Esophagus (tissue), 2 donors: ENCODE data around the gene SPAM1. TPM values are rescaled to one million over a fixed set of nuclear protein-coding genes. Genes with fewer than 3 reads are reported as not detected.

Experiments
- H3K27ac ChIP-seq, 2 donors: one replicate each; pipeline ENCODE4 v1.5.1; 2013; ENCODE audit warnings: low read depth in 2 of 2, mild to moderate bottlenecking in 2 of 2, inconsistent platforms in 1 of 2, low read length in 1 of 2, moderate library complexity in 1 of 2
- H3K27me3 ChIP-seq, 2 donors: one replicate each; pipeline ENCODE4 v1.6.1; 2013; ENCODE audit warnings: low read length in 2 of 2, control low read depth in 1 of 2, mild to moderate bottlenecking in 1 of 2; ENCODE audit not compliant: insufficient read depth in 2 of 2, control insufficient read depth in 1 of 2
- H3K36me3 ChIP-seq, 2 donors: one replicate each; pipeline ENCODE4 v1.6.1; 2013; ENCODE audit warnings: low read length in 1 of 2; ENCODE audit not compliant: control insufficient read depth in 2 of 2, insufficient read depth in 2 of 2
- H3K4me1 ChIP-seq, 2 donors: one replicate each; pipeline ENCODE4 v1.6.1; 2013; ENCODE audit warnings: low read length in 1 of 2; ENCODE audit not compliant: control insufficient read depth in 2 of 2, insufficient read depth in 2 of 2
- H3K4me3 ChIP-seq, 2 donors: one replicate each; pipeline ENCODE4 v1.5.1; 2013; ENCODE audit warnings: low read length in 2 of 2, mild to moderate bottlenecking in 2 of 2, low read depth in 1 of 2, moderate library complexity in 1 of 2
- H3K9me3 ChIP-seq, 2 donors: one replicate each; pipeline ENCODE4 v1.6.1; 2013; ENCODE audit warnings: mild to moderate bottlenecking in 2 of 2, low read depth in 1 of 2, low read length in 1 of 2, moderate library complexity in 1 of 2; ENCODE audit not compliant: control insufficient read depth in 2 of 2, insufficient read depth in 1 of 2
- WGBS, 2 donors: extraction: QIAGEN DNeasy Blood & Tissue Kit; methylation state at CpG; one replicate each; pipeline ENCODE4 v1.1.7; 2013; 5-methylcytosine and 5-hydroxymethylcytosine counted together
- polyA plus RNA-seq, 2 donors: library from polyadenylated mRNA; stranded (reverse); fragments of 200-250 nt; gene quantifications; one replicate each; pipeline ENCODE4 v1.2.3, GENCODE V29; 2013
- donor health status: healthy with polysubstance abuse.
- donor health status: Bipolar disorder and iron deficiency.

The SPAM1 gene
- polyA plus RNA-seq, 2 donors = not detected

DNA sequence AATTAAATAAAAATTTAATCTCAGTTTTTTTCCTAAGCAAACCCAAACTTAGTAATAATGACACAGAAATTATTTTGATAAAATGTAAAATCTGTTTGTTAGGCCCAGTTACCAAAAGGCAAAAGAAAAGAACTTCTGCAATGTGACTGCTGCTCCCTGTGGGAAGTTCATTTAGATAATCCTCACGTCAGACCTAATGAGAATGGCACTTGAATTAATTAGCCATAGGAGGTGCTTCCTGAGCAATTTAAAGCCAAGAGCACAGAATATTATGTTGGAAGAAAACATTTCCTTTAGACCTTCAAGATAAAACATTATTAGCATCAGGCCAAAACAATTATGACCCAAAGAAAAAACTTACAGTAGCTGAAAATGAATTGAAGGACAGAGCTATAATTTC is 19.4 kb downstream of the SPAM1 start:
- 35% methylated on average over 1 of the region's 1 CpG for WGBS, 2 donors
- no peak overlapping the region for H3K4me3 ChIP-seq
- H3K36me3 ChIP-seq = no peaks in the 10 kb centered on the region
- H3K27me3 ChIP-seq = no peaks in the 10 kb centered on the region
- no peaks in the 10 kb centered on the region for H3K9me3 ChIP-seq
- H3K4me1 ChIP-seq = no peaks in the 10 kb centered on the region
- H3K27ac ChIP-seq = no peak overlapping the region

GRCh38 chr7:123945938-123946337 is 20.9 kb downstream of the SPAM1 start:
- no peaks in the 10 kb centered on the region for H3K9me3 ChIP-seq
- H3K4me3 ChIP-seq = no peak overlapping the region
- no peaks in the 10 kb centered on the region for H3K4me1 ChIP-seq
- no peaks in the 10 kb centered on the region for H3K36me3 ChIP-seq
- H3K27ac ChIP-seq = no peak overlapping the region
- WGBS, 2 donors = 32 to 46% methylated on average over 1 of the region's 1 CpG
- H3K27me3 ChIP-seq = no peaks in the 10 kb centered on the region

- H3K27ac ChIP-seq = no peak overlapping the region
- no peaks in the 10 kb centered on the region for H3K4me1 ChIP-seq
- H3K9me3 ChIP-seq = no peaks in the 10 kb centered on the region
- no peaks in the 10 kb centered on the region for H3K36me3 ChIP-seq
- no peak overlapping the region for H3K4me3 ChIP-seq
- 76 to 80% methylated on average over 4 of the region's 4 CpGs for WGBS, 2 donors
- no peaks in the 10 kb centered on the region for H3K27me3 ChIP-seq
Measured at GRCh38 chr7:123948136-123948535, 23.1 kb downstream of the SPAM1 start.

DNA sequence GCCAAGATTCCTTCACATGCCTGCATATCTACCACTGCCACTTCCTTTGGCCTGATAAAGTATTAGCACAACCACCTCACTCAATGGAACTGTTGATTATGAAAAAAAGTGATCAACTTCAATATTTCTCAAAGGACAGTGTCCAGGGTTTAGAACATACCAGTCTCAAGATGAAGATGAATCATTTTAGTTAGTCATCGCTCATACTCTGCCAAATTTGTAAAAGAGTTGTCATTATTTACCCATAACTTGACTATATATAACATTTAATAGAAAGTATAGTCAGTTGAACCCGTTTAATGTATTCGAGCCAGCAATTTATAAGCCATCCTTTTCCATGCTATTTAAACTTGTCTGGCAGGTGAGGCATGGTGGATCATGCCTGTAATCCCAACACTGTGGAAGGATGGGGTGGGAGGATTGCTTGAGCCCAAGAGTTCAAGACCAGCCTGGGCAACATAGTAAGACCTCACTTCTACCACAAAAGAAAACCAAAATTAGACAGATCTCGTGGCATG is 33.2 kb downstream of the SPAM1 start:
- no peak overlapping the region for H3K27ac ChIP-seq
- H3K36me3 ChIP-seq = no peaks in the 10 kb centered on the region
- 55 to 72% methylated on average over 4 of the region's 4 CpGs for WGBS, 2 donors
- H3K4me3 ChIP-seq = no peak overlapping the region
- H3K9me3 ChIP-seq = no peaks in the 10 kb centered on the region
- no peaks in the 10 kb centered on the region for H3K27me3 ChIP-seq
- H3K4me1 ChIP-seq = no peaks in the 10 kb centered on the region

GRCh38 chr7:123961771-123962170 is 36.7 kb downstream of the SPAM1 start:
- 54 to 68% methylated on average over 6 of the region's 6 CpGs for WGBS, 2 donors
- H3K27ac ChIP-seq = no peak overlapping the region
- no peaks in the 10 kb centered on the region for H3K27me3 ChIP-seq
- no peaks in the 10 kb centered on the region for H3K36me3 ChIP-seq
- no peaks in the 10 kb centered on the region for H3K4me1 ChIP-seq
- no peaks in the 10 kb centered on the region for H3K9me3 ChIP-seq
- H3K4me3 ChIP-seq = no peak overlapping the region

DNA sequence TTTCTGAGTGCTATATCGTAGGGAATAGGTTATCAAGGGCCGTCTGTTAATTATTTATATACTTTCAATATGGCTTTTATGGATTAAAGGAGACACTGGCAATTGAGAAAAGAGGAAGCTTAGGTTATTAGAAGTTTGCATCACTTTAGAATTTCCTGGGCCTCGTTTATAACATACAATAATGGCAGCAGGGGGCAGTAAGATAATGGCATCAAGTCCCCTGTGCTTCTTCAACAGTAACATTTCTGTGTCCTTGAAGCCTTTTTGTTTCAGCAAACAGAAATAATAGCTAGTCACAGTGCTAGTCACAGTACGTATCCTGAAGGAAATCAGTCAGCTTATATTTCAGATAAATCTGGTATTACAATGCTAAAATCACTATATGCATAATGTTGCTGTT is 41.9 kb downstream of the SPAM1 start:
- H3K27ac ChIP-seq = no peak overlapping the region
- no peaks in the 10 kb centered on the region for H3K4me1 ChIP-seq
- no peaks in the 10 kb centered on the region for H3K9me3 ChIP-seq
- no peaks in the 10 kb centered on the region for H3K36me3 ChIP-seq
- no peaks in the 10 kb centered on the region for H3K27me3 ChIP-seq
- WGBS, 2 donors = 54 to 64% methylated on average over 4 of the region's 4 CpGs
- H3K4me3 ChIP-seq = no peak overlapping the region

GRCh38 chr7:123972045-123972444 is 47.0 kb downstream of the SPAM1 start:
- H3K9me3 ChIP-seq = no peaks in the 10 kb centered on the region
- H3K4me1 ChIP-seq = no peaks in the 10 kb centered on the region
- WGBS, 2 donors = 60 to 68% methylated on average over 1 of the region's 1 CpG

DNA sequence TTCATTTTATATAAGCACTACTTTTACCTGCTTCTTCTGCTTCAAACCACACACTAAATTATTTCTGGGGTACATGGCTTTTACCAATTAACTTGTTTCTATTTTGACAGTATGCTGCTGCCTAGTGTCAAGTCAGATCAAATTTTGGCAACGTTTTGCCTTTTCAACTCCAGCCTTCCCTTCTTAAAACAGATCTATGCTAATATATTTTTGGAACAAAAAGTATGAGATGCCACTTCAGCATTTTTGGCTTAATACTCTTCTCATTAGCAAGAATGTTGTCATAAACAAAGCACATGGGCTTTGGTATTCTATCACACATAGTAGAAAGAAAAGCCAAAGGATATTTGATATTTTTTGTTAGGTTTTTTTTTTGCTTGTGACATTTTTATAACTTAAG is 47.8 kb downstream of the SPAM1 start:
- H3K9me3 ChIP-seq = no peaks in the 10 kb centered on the region
- no peak overlapping the region for H3K4me3 ChIP-seq
- H3K27ac ChIP-seq = no peak overlapping the region
- no peaks in the 10 kb centered on the region for H3K4me1 ChIP-seq
- 31 to 44% methylated on average over 1 of the region's 1 CpG for WGBS, 2 donors
- no peaks in the 10 kb centered on the region for H3K27me3 ChIP-seq
- no peaks in the 10 kb centered on the region for H3K36me3 ChIP-seq

More at GRCh38 chr7:123972045-123972444, 47.0 kb downstream of the SPAM1 start:
- Histone ChIP-seq H3K27ac (no peak overlapping the region), H3K27me3 (no peaks in the 10 kb centered on the region), H3K36me3 (no peaks in the 10 kb centered on the region), H3K4me3 (no peak overlapping the region)

DNA sequence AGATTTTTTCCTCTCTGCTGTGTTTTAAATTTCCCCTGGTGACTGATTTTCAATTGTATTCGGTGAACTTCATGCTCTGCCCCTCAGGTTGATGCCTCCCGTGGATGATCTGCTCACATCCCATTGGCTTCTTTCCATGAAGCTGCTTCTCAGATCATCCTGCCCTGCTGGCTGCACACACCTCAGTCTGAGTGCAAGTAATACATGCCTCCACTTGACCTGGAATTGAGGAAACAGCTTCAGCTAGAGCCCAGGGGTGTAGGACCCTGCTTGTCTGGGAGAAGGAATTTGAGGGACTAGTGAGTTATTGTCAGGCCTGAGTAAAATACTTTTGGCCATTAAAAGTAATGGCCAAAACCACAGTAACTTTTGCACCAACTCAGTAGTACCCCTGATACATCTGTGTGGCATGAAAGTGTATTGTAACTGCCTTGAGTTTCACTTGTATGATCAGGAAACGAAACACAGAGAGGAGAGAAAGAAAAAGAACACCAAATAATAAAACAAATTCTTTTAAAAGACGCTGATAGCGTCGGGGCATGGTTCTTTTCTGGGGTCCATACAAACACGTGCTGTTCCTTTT is 49.4 kb downstream of the SPAM1 start:
- Histone ChIP-seq H3K4me1 (no peaks in the 10 kb centered on the region), H3K9me3 (no peaks in the 10 kb centered on the region), H3K36me3 (no peaks in the 10 kb centered on the region), H3K27ac (no peak overlapping the region), H3K27me3 (no peaks in the 10 kb centered on the region), H3K4me3 (no peak overlapping the region)
- 51 to 67% methylated on average over 7 of the region's 7 CpGs for WGBS, 2 donors

DNA sequence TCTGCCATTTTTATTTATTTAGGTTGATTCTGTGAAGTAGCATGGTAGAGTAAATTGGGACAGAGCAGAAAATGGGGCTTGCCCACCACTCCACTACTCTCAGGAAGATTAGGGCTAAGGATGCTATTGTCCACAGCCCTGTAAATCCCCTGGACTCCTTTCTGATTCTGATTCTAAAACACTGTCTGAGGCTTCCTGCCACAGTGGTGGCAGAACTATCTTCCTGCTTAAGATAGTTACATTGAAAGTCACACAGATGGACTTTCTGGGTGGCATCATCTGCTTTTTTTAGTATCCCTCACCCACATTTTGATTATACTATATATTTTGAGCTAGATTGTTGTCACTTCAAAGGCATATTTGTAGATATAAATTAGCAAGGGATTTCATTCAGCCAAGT is 50.0 kb downstream of the SPAM1 start:
- Histone ChIP-seq H3K27me3 (no peaks in the 10 kb centered on the region), H3K36me3 (no peaks in the 10 kb centered on the region), H3K27ac (no peak overlapping the region), H3K9me3 (no peaks in the 10 kb centered on the region), H3K4me3 (no peak overlapping the region), H3K4me1 (no peaks in the 10 kb centered on the region)
